ENCODE measurements around the gene BTN1A1.
"Not testable (repeated sequence)": the region's sequence is repeated elsewhere in the genome, so short reads cannot be mapped to it uniquely, and the experiment has no call there.

BTN1A1 gene, protein sequence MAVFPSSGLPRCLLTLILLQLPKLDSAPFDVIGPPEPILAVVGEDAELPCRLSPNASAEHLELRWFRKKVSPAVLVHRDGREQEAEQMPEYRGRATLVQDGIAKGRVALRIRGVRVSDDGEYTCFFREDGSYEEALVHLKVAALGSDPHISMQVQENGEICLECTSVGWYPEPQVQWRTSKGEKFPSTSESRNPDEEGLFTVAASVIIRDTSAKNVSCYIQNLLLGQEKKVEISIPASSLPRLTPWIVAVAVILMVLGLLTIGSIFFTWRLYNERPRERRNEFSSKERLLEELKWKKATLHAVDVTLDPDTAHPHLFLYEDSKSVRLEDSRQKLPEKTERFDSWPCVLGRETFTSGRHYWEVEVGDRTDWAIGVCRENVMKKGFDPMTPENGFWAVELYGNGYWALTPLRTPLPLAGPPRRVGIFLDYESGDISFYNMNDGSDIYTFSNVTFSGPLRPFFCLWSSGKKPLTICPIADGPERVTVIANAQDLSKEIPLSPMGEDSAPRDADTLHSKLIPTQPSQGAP

DNA sequence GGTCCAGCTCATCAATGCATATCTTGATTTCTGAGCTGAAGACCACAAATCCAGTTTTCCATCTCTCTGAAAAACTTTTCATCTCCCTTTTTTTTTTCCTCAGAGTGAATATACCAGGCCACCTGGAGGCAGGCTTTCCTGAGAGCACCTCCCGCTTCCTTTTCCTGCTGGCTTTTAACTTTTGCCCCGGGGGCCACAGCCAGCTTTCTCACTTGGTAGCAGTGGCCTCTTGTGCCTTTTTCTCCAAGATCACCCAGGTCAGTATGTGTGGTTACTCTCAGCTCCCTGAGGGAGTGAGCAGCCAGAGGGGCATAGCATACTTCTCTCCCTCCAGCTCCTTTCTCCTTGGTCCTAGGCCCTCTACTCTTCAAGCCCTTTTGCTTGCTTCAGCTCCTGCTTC lies at the start of gene BTN1A1:
Gene BTN1A1, plus strand, starts transcription at position 202 of the 400 bp plus-strand sequence. CDS start 984 bp downstream, outside the sequence.
- CTCF ChIA-PET, result no interaction called here
- peaks cover 3% of the 10 kb centered on the region for H3K36me3 Mint-ChIP-seq
- peaks cover 23% of the 10 kb centered on the region for H3K4me1 Mint-ChIP-seq
- H3K9me3 Mint-ChIP-seq, result no peaks in the 10 kb centered on the region
- DNase-seq, result no peak
- H3K27me3 Mint-ChIP-seq, result peaks cover 55% of the 10 kb centered on the region
- no peak within 1 kb of the TSS for H3K4me3 Mint-ChIP-seq
- no peak within 1 kb of the TSS for H3K27ac Mint-ChIP-seq

DNA sequence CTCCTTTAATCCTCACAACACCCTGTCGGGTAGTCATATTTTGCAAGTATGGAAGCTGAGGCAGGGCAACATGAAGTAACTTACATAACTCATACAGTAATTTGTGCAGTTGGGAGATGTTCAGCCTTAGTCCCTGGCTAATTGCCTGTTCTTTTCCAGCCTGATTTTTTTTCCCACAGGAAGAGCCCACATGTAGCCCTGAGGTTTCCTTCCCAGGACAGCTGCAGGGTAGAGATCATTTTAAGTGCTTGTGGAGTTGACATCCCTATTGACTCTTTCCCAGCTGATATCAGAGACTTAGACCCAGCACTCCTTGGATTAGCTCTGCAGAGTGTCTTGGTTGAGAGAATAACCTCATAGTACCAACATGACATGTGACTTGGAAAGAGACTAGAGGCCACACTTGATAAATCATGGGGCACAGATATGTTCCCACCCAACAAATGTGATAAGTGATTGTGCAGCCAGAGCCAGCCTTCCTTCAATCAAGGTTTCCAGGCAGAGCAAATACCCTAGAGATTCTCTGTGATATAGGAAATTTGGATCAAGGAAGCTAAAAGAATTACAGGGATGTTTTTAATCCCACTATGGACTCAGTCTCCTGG lies 47.4 kb upstream of the BTN1A1 start:
- CTCF ChIA-PET, result interaction anchor here (0.6 kb wide), 1 partner anchor 109 kb away, joined by 3 read pairs; no protein-coding TSS in a partner anchor
- DNase-seq, result no peak
- no peak overlapping the region for H3K4me3 Mint-ChIP-seq

DNA sequence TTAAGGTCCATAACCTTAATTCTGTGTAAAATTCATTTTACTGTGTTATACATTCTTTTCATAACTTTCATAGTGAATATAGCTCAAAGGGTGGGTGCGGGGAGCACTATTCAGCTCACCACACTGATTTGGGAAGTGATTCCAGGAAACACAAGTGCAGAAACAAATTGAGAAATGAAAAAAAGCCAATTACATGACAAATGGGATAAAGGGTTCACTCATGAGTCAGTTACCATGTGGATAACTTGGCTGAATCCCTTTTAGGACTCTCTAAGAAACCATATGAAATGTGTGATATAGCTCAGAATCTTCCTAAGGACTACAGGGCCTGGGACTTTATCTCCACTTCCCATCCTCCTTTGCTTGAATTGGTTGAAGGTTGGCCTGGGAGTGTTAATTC lies 45.5 kb upstream of the BTN1A1 start:
- Mint-ChIP-seq H3K27me3 (no peaks in the 10 kb centered on the region), H3K9me3 (no peaks in the 10 kb centered on the region), H3K4me1 (peaks cover 28% of the 10 kb centered on the region), H3K4me3 (no peak overlapping the region), H3K36me3 (peaks cover 47% of the 10 kb centered on the region), H3K27ac (no peak overlapping the region)
- DNase-seq, result no peak
- CTCF ChIA-PET, result no interaction called here

More for the DNA sequence above, 47.4 kb upstream of the BTN1A1 start:
- Mint-ChIP-seq H3K9me3 (no peaks in the 10 kb centered on the region), H3K4me1 (peaks cover 17% of the 10 kb centered on the region), H3K27ac (no peak overlapping the region), H3K27me3 (no peaks in the 10 kb centered on the region), H3K36me3 (peaks cover 51% of the 10 kb centered on the region)

DNA sequence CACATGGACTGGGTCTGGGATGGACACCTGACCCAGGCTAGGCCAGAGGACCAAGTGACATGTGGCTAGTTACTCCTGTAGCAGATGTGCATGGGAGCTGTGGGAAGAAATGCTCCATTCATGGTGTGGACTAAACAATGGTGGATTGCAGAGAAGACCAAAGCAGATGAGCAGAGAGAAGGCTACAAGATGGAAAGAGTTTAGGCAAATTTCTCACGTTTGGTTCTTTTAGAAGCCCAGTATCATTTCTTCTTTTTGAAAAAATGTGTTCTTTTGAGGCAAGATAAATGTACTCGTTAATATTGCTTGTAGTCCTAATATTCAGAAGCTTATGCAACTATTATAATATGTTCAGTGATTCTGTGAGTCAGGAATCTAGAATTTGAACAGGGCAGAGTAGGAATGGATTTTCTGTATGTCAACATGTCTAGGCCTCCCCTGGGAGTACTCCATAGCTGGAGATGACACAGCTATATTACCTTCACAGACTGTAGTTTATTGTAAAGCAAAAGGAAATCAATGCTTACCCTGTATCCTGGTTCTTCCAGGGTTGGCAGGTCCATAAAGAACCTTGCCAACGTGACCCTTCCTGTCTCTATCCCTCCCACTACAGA lies 44.6 kb upstream of the BTN1A1 start:
- Mint-ChIP-seq H3K4me1 (peaks cover 36% of the 10 kb centered on the region), H3K27me3 (no peaks in the 10 kb centered on the region), H3K36me3 (peaks cover 49% of the 10 kb centered on the region), H3K27ac (no peak overlapping the region), H3K4me3 (no peak overlapping the region), H3K9me3 (no peaks in the 10 kb centered on the region)
- CTCF ChIA-PET, result interaction anchor here (1.2 kb wide), 1 partner anchor 10 kb away, joined by 3 read pairs; no protein-coding TSS in a partner anchor
- no peak for DNase-seq

DNA sequence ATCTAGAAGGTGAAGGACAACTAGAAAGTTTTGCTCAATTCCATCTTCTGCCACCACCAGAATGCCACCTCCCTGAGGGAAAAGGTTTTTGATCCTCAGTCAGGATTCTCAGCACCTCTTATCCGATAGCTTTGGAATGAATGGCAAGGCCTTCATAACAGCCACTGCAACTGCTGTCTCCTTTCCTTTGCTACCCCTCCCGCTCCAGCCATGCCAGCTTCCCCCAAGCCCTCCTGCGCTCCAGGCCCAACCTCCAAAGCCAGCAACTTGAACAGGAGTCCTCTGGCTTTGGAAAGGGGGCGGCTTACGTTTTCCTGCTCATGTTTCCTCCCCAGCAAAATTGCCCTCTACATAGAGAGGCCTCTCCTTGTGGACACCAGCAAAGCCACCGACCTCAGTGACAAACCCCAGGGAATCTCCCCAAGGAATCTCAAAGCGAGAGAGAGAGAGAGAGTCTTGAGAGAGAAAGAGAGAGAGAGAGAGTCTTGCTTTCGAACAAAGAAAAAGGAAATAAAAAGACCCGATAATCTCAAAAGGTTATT lies 42.8 kb upstream of the BTN1A1 start:
- CTCF ChIA-PET, result no interaction called here
- no peaks in the 10 kb centered on the region for H3K9me3 Mint-ChIP-seq
- peak overlapping the region; percentile 93 for H3K27ac Mint-ChIP-seq
- peak overlapping the region; percentile 97 for H3K4me3 Mint-ChIP-seq
- peaks cover 46% of the 10 kb centered on the region for H3K36me3 Mint-ChIP-seq
- DNase-seq, result peak; percentile 35
- H3K27me3 Mint-ChIP-seq, result no peaks in the 10 kb centered on the region
- H3K4me1 Mint-ChIP-seq, result peaks cover 51% of the 10 kb centered on the region

DNA sequence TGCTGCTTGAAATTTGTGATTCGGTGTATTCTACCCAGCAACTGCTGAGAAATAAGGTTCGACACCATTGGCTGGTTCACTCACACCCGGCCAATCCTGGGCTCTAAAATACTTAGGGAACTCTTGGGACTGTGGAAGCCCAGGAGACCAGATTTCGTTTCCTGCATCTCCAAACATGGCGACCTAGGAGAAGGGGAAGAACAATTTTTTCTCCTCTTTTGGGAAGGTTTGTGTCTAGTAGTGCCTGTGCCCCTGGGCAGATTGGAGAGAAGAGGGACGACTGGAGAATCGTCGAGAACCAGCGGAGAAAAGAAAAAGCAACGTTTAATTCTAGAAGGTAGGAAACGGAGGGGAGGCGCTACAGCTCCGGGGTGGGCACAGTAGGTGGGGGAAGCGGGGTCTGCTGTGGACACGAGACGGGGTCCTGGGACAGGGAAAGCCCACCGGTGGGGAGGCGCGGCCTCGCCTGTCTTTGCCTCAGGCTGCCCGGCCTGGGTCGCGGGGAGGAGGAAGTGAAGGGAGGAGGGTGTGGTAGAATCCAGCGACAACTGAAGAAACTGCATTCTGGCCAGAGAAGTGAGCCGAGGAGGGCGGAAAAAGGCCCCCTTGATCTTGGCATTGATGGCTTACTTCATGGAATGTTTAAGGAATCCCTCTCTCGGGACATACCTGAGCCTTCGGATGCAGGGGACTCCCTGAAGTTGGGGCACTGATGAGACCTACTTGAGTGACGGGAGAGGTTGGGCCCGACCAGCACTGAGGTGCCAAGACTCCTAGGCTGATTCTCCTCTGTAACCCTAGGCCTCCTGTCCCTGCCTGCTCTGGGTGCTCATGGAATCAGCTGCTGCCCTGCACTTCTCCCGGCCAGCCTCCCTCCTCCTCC lies 42.1 kb upstream of the BTN1A1 start, which contains the start of gene BTN2A1:
Gene BTN2A1, plus strand, starts transcription at position 150 of the 883 bp plus-strand sequence. Its CDS starts 682 bp downstream, at position 832.
- peak within 1 kb of the TSS; percentile 93 for H3K27ac Mint-ChIP-seq

DNA sequence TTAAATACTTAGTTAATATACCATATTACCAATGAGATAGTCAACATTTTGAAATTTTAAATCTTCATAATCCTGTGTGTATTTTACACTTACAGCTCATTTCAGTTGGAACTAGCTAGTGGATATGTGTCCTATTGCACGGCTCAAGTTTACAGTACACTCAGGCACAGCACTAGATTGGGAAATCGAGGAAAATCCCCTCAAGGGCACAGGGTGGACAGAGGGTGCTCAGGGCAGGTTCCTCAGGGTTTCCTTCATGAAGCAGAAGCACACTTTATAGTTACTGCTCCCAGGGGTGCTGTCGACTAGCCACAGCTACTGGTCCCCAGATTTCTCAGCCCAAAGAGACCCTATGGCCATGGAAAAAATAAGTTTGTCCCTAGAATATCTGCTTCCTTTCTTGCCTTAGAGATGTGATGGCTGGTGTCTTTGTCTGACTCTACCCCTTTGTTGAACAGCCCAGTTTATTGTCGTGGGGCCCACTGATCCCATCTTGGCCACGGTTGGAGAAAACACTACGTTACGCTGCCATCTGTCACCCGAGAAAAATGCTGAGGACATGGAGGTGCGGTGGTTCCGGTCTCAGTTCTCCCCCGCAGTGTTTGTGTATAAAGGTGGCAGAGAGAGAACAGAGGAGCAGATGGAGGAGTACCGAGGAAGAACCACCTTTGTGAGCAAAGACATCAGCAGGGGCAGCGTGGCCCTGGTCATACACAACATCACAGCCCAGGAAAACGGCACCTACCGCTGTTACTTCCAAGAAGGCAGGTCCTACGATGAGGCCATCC lies 40.9 kb upstream of the BTN1A1 start:
- Mint-ChIP-seq H3K9me3 (no peaks in the 10 kb centered on the region), H3K36me3 (peaks cover 65% of the 10 kb centered on the region), H3K27ac (no peak overlapping the region), H3K27me3 (no peaks in the 10 kb centered on the region), H3K4me1 (peaks cover 64% of the 10 kb centered on the region), H3K4me3 (peak overlapping the region; percentile 53)
- CTCF ChIA-PET, result no interaction called here
- no peak for DNase-seq

More for the DNA sequence above, 42.1 kb upstream of the BTN1A1 start, which contains the start of gene BTN2A1:
- CTCF ChIA-PET, result no interaction called here
- DNase-seq, result peak; percentile 82
- Mint-ChIP-seq H3K27me3 (no peaks in the 10 kb centered on the region), H3K4me3 (peak within 1 kb of the TSS; percentile 97), H3K9me3 (no peaks in the 10 kb centered on the region), H3K4me1 (peaks cover 58% of the 10 kb centered on the region), H3K36me3 (peaks cover 53% of the 10 kb centered on the region)

DNA sequence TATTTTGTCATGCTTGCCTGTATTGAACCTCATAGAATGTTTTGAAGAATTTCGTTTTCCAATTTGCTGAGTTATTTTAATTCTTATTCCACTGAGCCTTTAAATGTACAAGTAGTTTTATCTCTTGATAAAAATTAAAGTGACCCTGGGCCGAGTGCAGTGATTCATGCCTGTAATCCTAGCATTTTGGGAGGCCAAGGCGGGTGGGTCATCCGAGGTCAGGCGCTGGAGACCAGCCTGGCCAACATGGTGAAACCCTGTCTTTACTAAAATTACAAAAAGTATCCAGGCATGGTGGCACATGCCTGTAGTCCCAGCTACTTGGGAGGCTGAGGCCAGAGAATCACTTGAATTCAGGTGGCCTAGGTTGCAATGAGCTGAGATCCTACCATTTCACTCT lies 38.8 kb upstream of the BTN1A1 start:
- H3K9me3 Mint-ChIP-seq, DNase-seq, H3K4me3 Mint-ChIP-seq, H3K27ac Mint-ChIP-seq, H3K27me3 Mint-ChIP-seq, CTCF ChIA-PET: not testable (repeated sequence)
- H3K4me1 Mint-ChIP-seq, result peaks cover 71% of the 10 kb centered on the region
- peaks cover 81% of the 10 kb centered on the region for H3K36me3 Mint-ChIP-seq

DNA sequence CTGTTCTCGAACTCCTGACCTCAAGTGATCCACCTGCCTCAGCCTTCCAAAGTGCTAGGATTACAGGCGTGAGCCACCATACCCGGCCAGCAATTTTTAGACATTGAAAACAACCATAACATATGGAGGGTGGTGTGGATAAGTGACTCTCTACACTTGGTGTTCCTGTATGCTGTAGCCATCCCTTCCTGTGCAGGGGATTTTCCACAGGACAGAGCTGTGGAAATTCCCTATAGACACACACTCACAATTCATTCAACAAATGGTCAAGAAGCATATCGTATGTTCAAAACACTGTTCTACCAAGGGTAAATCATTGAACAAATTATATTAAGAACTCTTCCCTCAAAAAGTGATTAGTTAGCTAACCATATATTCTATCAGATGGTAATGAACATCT lies 36.1 kb upstream of the BTN1A1 start:
- no peaks in the 10 kb centered on the region for H3K9me3 Mint-ChIP-seq
- H3K4me1 Mint-ChIP-seq, result peaks cover 53% of the 10 kb centered on the region
- H3K27ac Mint-ChIP-seq, result peak overlapping the region; percentile 0
- H3K27me3 Mint-ChIP-seq, result no peaks in the 10 kb centered on the region
- no peak overlapping the region for H3K4me3 Mint-ChIP-seq
- CTCF ChIA-PET, result no interaction called here
- no peak for DNase-seq
- peaks cover 92% of the 10 kb centered on the region for H3K36me3 Mint-ChIP-seq

DNA sequence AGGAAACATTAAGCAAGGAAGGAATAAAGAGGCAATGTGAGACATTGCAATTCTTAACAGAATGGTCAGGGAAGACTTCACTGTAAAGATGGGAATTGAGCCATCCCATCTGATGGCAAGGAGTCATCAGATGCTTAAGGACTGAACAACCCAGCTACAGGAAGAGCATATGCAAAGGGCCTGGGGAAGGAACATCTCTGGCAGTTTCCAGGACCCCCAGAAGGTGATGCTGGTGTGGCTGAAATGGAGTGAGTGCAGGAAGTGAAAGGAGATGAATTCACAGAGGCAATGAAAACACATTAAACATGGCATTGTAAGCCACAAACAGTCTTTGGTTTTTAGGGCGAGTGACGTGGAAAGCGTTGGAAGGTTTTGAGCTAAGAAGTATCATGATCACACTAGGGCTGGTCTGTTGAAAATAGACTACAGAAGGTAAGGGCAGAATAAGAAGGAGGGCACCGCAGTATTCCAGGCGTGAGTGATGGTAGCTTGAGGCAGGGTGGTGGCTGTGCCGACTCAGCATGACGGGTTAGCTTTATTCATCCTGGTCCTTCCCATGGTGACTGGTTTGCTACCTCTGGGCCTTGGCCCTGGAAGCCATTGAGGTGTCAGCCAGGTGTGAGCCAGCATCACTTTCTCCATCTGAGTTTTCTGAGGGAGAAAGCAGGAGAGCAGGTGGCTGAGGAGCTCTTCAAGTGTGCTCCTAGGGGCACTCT lies 35.5 kb upstream of the BTN1A1 start:
- H3K27me3 Mint-ChIP-seq, result no peaks in the 10 kb centered on the region
- CTCF ChIA-PET, result no interaction called here
- H3K9me3 Mint-ChIP-seq, result no peaks in the 10 kb centered on the region
- H3K4me3 Mint-ChIP-seq, result no peak overlapping the region
- peaks cover 47% of the 10 kb centered on the region for H3K4me1 Mint-ChIP-seq
- peaks cover 89% of the 10 kb centered on the region for H3K36me3 Mint-ChIP-seq
- no peak for DNase-seq
- H3K27ac Mint-ChIP-seq, result peak overlapping the region; percentile 0

DNA sequence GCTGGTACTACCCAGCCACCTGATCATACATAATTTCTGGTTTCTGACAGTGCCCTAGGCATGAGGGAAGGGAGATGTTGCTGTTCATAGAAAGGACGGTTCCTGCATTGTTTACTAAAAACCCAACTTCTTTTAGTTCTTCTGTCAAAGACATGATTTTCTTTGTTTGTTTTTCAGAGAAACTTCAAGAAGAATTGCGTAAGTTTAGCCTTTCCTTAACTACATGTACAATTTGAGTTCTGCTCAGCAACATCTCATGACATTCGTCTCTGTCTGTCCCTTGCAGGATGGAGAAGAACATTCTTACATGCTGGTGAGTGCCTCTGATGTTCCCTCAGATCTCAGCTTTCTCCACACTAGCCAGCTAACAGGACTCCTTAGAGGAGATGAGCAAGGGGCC lies 34.3 kb upstream of the BTN1A1 start:
- Mint-ChIP-seq H3K9me3 (no peaks in the 10 kb centered on the region), H3K4me1 (peaks cover 35% of the 10 kb centered on the region), H3K4me3 (no peak overlapping the region), H3K27ac (no peak overlapping the region), H3K36me3 (peaks cover 85% of the 10 kb centered on the region), H3K27me3 (no peaks in the 10 kb centered on the region)
- DNase-seq, result no peak
- CTCF ChIA-PET, result no interaction called here

DNA sequence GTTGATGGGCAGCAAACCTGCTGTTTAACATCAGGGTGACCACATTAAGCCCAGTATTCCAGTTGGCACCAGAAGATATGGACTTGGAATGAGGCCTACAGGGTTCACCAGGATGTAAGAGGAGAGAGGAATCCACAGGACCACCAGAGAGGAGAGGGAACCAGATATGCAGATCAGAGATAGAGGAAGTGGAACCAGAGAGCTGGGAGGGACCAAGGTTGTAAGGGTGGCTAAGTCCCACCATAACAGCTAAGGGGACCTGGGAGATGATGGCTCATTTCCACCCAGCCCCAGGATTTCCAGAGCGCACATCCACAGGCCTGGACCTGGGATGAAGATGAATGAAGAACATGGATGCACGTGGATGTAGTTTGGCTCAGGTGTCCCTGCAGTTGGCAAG lies 31.3 kb upstream of the BTN1A1 start:
- peaks cover 85% of the 10 kb centered on the region for H3K36me3 Mint-ChIP-seq
- peaks cover 34% of the 10 kb centered on the region for H3K4me1 Mint-ChIP-seq
- CTCF ChIA-PET, result no interaction called here
- peak overlapping the region; percentile 60 for H3K27ac Mint-ChIP-seq
- no peak overlapping the region for H3K4me3 Mint-ChIP-seq
- H3K9me3 Mint-ChIP-seq, result peaks cover 12% of the 10 kb centered on the region
- no peak for DNase-seq
- H3K27me3 Mint-ChIP-seq, result no peaks in the 10 kb centered on the region
